ENCODE data around the gene ZFP28.

Gene ZFP28

GRCh38 chr19:56595548-56595899 is 56.8 kb downstream of the ZFP28 start:
- no peak for DNase-seq (ENCODE audit: low read depth in 2 of 3, low spot score in 2 of 3)

GRCh38 chr19:56596676-56597075 is 57.9 kb downstream of the ZFP28 start:
- DNase-seq (ENCODE audit: low read depth in 2 of 3, low spot score in 2 of 3): no peak

- DNase-seq (ENCODE audit: low read depth in 2 of 3, low spot score in 2 of 3): no peak
Measured at GRCh38 chr19:56597696-56598095, 58.9 kb downstream of the ZFP28 start.

DNA sequence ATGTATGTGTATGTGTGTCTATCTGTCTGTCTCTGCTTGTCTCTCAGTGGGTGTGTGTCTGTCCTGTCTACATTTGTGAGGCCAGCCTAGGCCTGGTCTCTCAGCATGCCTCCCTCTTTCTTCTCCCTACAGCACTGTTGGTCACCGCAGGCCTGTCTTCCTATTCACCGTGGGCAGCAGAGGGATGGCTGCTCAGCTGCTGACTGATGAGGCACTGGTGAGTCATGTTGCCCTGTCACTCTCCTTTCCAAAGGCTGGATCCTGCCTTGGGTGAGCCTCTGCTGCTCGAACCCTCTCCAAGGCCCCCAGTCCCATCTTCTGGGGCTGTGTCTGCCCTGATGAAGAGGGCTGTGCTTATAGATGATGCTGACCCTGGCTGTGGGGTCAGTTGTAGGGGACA is 62.6 kb downstream of the ZFP28 start:
- DNase-seq (ENCODE audit: low read depth in 2 of 3, low spot score in 2 of 3): no peak

DNA sequence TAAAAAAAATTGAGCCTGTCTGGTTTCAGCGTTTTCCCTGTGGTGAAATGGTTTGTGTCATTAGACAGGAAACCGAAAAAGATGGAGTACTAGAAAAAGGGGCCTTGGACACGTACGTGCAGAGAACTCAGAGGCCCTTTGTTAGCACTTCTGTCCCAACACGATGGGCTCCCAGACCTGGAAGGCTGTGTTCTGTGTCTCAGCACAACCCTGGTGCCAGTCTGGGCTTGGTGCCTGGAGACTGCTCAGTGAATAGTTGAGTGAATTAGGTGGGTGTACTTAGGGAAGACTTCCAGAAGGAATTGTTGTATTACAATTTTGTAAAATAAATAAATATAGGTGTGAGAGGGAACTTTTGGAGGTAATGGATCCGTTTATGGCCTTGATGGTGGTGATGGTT is 65.1 kb downstream of the ZFP28 start:
- no peak for DNase-seq (ENCODE audit: low read depth in 2 of 3, low spot score in 2 of 3)

Measured in activated CD8-positive, alpha-beta memory T cell treated with anti-CD3 and anti-CD28 coated beads for 48 hours (primary cell).